Endodermal cell (in vitro differentiated cells): ENCODE data around the gene CMIP. TPM values are rescaled to one million over a fixed set of nuclear protein-coding genes. Genes with fewer than 3 reads are reported as not detected.

Experiments
- DNase-seq: peaks from one replicate; pipeline ENCODE4 v3.0.0-alpha.2; 2017
- H3K27ac ChIP-seq: 2 replicates; pipeline ENCODE4 v1.5.1; 2013; ENCODE audit warnings: mild to moderate bottlenecking, low read depth, low read length, moderate library complexity
- H3K27me3 ChIP-seq: 2 replicates; pipeline ENCODE4 v1.6.1; 2013; ENCODE audit warnings: mild to moderate bottlenecking, low read length, moderate library complexity; ENCODE audit not compliant: insufficient read depth, control insufficient read depth, poor library complexity, severe bottlenecking
- H3K36me3 ChIP-seq: 2 replicates; pipeline ENCODE4 v1.7.0; 2013; ENCODE audit warnings: mild to moderate bottlenecking, low read length, moderate library complexity; ENCODE audit not compliant: control insufficient read depth, insufficient read depth
- H3K4me1 ChIP-seq: one replicate; pipeline ENCODE4 v1.7.0; 2013; ENCODE audit warnings: low read length; ENCODE audit not compliant: control insufficient read depth, insufficient read depth
- H3K4me3 ChIP-seq: 2 replicates; pipeline ENCODE4 v1.5.1; 2013; ENCODE audit warnings: mild to moderate bottlenecking, low read length, moderate library complexity
- H3K9ac ChIP-seq: 2 replicates; pipeline ENCODE4 v1.6.1; 2013; ENCODE audit warnings: mild to moderate bottlenecking, low read length, moderate library complexity; ENCODE audit not compliant: poor library complexity, severe bottlenecking; ENCODE audit errors: extremely low read depth
- H3K9me3 ChIP-seq: 2 replicates; pipeline ENCODE4 v1.6.1; 2013; ENCODE audit warnings: mild to moderate bottlenecking, low read length, moderate library complexity; ENCODE audit not compliant: control insufficient read depth
- H3K27ac Mint-ChIP-seq: 2 replicates; pipeline ENCODE4 v1.8.0; 2020; ENCODE audit warnings: mixed read lengths
- H3K27me3 Mint-ChIP-seq: 2 replicates; pipeline ENCODE4 v1.8.0; 2021; ENCODE audit warnings: mild to moderate bottlenecking, mixed read lengths; ENCODE audit not compliant: insufficient read depth
- H3K36me3 Mint-ChIP-seq: 2 replicates; pipeline ENCODE4 v1.8.0; 2020; ENCODE audit warnings: low read depth, mixed read lengths
- H3K4me1 Mint-ChIP-seq: 2 replicates; pipeline ENCODE4 v1.8.0; 2020; ENCODE audit warnings: mixed read lengths
- H3K4me3 Mint-ChIP-seq: 2 replicates; pipeline ENCODE4 v1.8.0; 2020; ENCODE audit warnings: mild to moderate bottlenecking, moderate library complexity, mixed read lengths
- H3K9me3 Mint-ChIP-seq: 2 replicates; pipeline ENCODE4 v1.8.0; 2020; ENCODE audit warnings: mild to moderate bottlenecking, mixed read lengths
- WGBS, 2 experiments: methylation state at CpG; one replicate each; pipeline versions ENCODE4 v1.1.5 to v1.1.7; 2013; ENCODE audit warnings: missing lambda C conversion rate in 2 of 2, mixed read lengths in 1 of 2; ENCODE audit not compliant: insufficient coverage in 1 of 2, insufficient read length in 1 of 2; 5-methylcytosine and 5-hydroxymethylcytosine counted together
- total RNA-seq, 2 donors: library from RNA; stranded (reverse); fragmentation: NEBNext Ultra II Directional in 1 of 2; extraction: Animal tissue kit (Norgen Biotek cat#: 25700) in 1 of 2; gene quantifications; 2 replicates in 1 of 2; 3 replicates in 1 of 2; pipeline ENCODE4 v1.2.1, GENCODE V29; 2021
- TF ChIP-seq, protein P1 (sequence below): fragments of 200-600 bp; sonication (generic); conservative IDR thresholded peaks from 2 replicates; pipeline ENCODE4 v1.5.0; 2021; ENCODE audit warnings: antibody characterized with exemption, mild to moderate bottlenecking

CMIP gene
- total RNA-seq, 2 donors from 2014 or later, result 64.0 to 64.7 TPM

- no peaks in the 10 kb centered on the region for H3K27me3 Mint-ChIP-seq
- H3K4me3 Mint-ChIP-seq, result no peak overlapping the region
- TF ChIP-seq, protein P1, sequence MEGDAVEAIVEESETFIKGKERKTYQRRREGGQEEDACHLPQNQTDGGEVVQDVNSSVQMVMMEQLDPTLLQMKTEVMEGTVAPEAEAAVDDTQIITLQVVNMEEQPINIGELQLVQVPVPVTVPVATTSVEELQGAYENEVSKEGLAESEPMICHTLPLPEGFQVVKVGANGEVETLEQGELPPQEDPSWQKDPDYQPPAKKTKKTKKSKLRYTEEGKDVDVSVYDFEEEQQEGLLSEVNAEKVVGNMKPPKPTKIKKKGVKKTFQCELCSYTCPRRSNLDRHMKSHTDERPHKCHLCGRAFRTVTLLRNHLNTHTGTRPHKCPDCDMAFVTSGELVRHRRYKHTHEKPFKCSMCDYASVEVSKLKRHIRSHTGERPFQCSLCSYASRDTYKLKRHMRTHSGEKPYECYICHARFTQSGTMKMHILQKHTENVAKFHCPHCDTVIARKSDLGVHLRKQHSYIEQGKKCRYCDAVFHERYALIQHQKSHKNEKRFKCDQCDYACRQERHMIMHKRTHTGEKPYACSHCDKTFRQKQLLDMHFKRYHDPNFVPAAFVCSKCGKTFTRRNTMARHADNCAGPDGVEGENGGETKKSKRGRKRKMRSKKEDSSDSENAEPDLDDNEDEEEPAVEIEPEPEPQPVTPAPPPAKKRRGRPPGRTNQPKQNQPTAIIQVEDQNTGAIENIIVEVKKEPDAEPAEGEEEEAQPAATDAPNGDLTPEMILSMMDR, result no peak
- Histone ChIP-seq H3K27ac (no peak overlapping the region), H3K9me3 (no peaks in the 10 kb centered on the region), H3K27me3 (no peaks in the 10 kb centered on the region), H3K9ac (no peak overlapping the region), H3K4me3 (no peak overlapping the region), H3K36me3 (peaks cover 18% of the 10 kb centered on the region), H3K4me1 (no peaks in the 10 kb centered on the region)
- 92 to 95% methylated on average over 7 to 22 of the region's 22 CpGs for WGBS, 2 experiments
- peaks cover 15% of the 10 kb centered on the region for H3K36me3 Mint-ChIP-seq
- DNase-seq, result no peak
- H3K9me3 Mint-ChIP-seq, result no peaks in the 10 kb centered on the region
- peaks cover 11% of the 10 kb centered on the region for H3K4me1 Mint-ChIP-seq
- no peak overlapping the region for H3K27ac Mint-ChIP-seq
Measured at GRCh38 chr16:81486540-81487061, 42.0 kb downstream of the CMIP start.

DNA sequence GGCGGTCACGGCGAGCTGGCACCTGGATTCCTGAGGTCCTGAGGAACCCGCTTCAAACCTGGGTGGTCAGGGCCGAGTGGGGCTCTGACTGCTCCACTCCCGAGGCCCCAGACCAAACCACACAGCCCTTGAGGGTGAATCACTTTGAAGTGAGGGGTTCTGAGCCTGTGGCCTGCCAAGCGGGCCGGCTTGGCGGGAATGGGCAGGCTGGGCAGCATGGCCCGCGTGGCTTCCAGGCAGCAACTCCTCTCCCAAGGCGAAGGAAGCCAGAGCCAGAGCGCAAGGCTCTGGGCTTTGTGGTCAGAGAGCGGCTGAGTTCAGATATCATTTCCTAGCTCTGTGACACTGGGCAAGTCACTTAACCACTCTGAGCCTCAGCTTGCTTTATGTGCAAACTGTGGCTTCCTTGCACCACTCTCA lies 42.7 kb downstream of the CMIP start:
- Histone ChIP-seq H3K4me1 (no peaks in the 10 kb centered on the region), H3K9me3 (no peaks in the 10 kb centered on the region), H3K27ac (no peak overlapping the region), H3K9ac (no peak overlapping the region), H3K27me3 (no peaks in the 10 kb centered on the region), H3K4me3 (no peak overlapping the region), H3K36me3 (peaks cover 18% of the 10 kb centered on the region)
- H3K27me3 Mint-ChIP-seq, result no peaks in the 10 kb centered on the region
- H3K4me3 Mint-ChIP-seq, result no peak overlapping the region
- peaks cover 12% of the 10 kb centered on the region for H3K36me3 Mint-ChIP-seq
- DNase-seq, result no peak
- peaks cover 12% of the 10 kb centered on the region for H3K4me1 Mint-ChIP-seq
- 95 to 98% methylated on average over 11 to 14 of the region's 14 CpGs for WGBS, 2 experiments
- no peaks in the 10 kb centered on the region for H3K9me3 Mint-ChIP-seq
- H3K27ac Mint-ChIP-seq, result no peak overlapping the region
- TF ChIP-seq, protein P1, result no peak

DNA sequence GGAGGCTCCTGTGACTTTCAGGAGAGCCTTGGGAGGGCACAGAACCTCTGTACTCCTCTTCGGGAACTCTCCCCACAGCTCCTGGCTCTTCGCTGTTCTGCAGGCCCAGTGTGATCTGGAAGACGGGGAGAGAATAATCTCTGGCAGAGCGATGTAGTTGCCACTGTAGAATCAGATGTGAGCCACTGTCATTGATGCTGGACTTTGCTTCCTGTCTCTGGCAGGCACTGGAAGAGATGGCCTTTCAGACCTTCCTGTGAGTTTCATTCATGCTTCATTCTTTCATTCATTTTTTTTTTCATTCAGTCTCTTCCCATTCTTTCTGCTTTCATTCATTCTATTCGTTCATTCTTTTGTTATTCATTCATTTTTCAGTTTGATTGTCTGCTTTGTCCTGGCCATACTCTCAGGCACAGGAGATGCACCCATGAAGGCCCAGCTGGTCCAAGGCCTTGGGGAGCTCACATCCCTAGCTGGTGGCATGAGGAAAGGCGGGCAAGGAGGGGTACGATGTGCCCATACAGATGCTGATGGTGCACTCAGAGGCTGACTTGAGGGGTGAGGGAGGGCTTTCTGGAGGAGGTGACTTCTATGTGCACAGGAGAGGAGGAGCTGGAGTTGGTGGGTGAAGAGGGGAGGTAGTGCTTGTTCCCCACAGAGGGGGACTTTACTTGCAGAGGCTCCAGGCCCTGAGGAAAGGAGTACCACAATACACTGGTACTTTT lies 44.2 kb downstream of the CMIP start:
- Mint-ChIP-seq H3K4me1 (peaks cover 11% of the 10 kb centered on the region), H3K4me3 (no peak overlapping the region), H3K27me3 (no peaks in the 10 kb centered on the region), H3K9me3 (no peaks in the 10 kb centered on the region), H3K36me3 (no peaks in the 10 kb centered on the region), H3K27ac (no peak overlapping the region)
- H3K27me3 ChIP-seq, result no peaks in the 10 kb centered on the region
- no peak for DNase-seq
- no peak overlapping the region for H3K9ac ChIP-seq
- no peak overlapping the region for H3K27ac ChIP-seq
- 90 to 98% methylated on average over 5 to 7 of the region's 7 CpGs for WGBS, 2 experiments
- TF ChIP-seq, protein P1, result no peak
- no peaks in the 10 kb centered on the region for H3K4me1 ChIP-seq
- H3K9me3 ChIP-seq, result no peaks in the 10 kb centered on the region
- no peak overlapping the region for H3K4me3 ChIP-seq
- peaks cover 10% of the 10 kb centered on the region for H3K36me3 ChIP-seq
